ENCODE measurements around the gene PEMT. TPM values are rescaled to one million over a fixed set of nuclear protein-coding genes. Genes with fewer than 3 reads are reported as not detected.

PEMT gene
- total RNA-seq, 1 donor from 2014 or later, result 690 TPM

DNA sequence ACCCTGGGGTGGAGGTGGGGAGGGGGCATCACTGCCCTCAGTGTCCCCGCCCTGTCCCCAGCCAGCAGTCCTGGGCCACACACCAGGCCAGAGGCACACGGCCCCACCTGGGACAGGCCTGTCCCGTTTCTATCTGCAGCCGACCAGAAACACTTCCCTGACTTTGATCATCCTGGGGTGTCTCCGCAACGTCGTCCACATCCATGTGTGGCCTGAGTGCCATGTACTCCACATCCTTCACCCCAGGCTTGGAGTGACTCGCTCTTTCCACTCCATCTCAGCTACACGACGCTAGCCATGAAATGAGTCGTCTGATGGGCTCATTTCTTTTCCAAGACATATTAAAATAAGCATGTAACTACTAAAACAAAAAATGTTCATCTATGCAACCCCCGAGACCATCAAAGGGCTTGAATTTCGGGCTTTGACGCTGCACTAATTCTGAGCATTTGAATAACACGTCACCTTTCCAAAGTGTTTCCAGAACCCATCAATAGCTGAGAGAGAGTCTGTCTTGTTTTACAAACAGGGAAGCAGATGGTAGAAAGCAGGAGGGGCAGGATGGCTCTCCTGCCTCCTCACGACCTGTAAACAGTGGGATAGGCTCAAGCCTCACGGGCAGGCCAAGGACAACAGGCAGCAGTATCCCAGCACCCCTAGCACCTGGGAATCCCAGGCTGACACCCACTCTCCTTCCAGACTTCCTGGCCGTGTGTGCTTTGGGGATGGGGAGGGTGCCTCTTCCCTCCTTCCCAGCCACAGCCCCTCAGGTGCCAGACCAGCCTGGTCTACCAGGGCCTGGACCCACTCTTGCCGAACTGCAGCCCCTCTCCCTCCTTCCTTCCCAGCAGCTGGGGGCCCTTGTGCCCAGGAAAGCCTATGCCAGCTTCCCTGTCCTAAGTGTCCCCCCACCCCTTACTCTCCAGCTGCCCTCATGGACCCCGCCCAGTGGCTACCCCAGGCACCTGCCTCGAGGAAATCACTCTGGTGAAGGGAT lies 75.3 kb downstream of the PEMT start:
- intact Hi-C loops (cut with DNase I), result no loop called here
- H3K27ac ChIP-seq, result no peak overlapping the region
- no peaks in the 10 kb centered on the region for H3K36me3 ChIP-seq

GRCh38 chr17:17514993-17515933 lies 76.2 kb downstream of the PEMT start:
- no peak for TF ChIP-seq CTCF (IDR thresholded peaks at IDR 0.05)
- intact Hi-C loops (cut with DNase I), result no loop called here
- no peaks in the 10 kb centered on the region for H3K36me3 ChIP-seq
- H3K4me3 ChIP-seq, result no peak overlapping the region
- no peaks in the 10 kb centered on the region for H3K9me3 ChIP-seq
- no peaks in the 10 kb centered on the region for H3K27me3 ChIP-seq
- DNase-seq (ENCODE audit: low spot score in 2 of 2), result no peak
- no peak overlapping the region for H3K27ac ChIP-seq
- H3K4me1 ChIP-seq, result peaks cover 0 to 9% of the 10 kb centered on the region in 2 donors

More for the DNA sequence above, 75.3 kb downstream of the PEMT start:
- peaks cover 0 to 9% of the 10 kb centered on the region in 2 donors for H3K4me1 ChIP-seq
- H3K27me3 ChIP-seq, result no peaks in the 10 kb centered on the region
- no peak for DNase-seq (ENCODE audit: low spot score in 2 of 2)
- H3K4me3 ChIP-seq, result no peak overlapping the region
- no peak for TF ChIP-seq CTCF (IDR thresholded peaks at IDR 0.05)
- no peaks in the 10 kb centered on the region for H3K9me3 ChIP-seq

- no peaks in the 10 kb centered on the region for H3K27me3 ChIP-seq
- no peak overlapping the region for H3K27ac ChIP-seq
- no peaks in the 10 kb centered on the region for H3K36me3 ChIP-seq
- peaks cover 0 to 9% of the 10 kb centered on the region in 2 donors for H3K4me1 ChIP-seq
- no peak overlapping the region for H3K4me3 ChIP-seq
- TF ChIP-seq CTCF (IDR thresholded peaks at IDR 0.05), result no peak
- intact Hi-C loops (cut with DNase I), result no loop called here
- H3K9me3 ChIP-seq, result no peaks in the 10 kb centered on the region
- DNase-seq (ENCODE audit: low spot score in 2 of 2), result no peak
These were observed 77.0 kb downstream of the PEMT start for GRCh38 chr17:17514361-17514992.

- no peak for TF ChIP-seq CTCF (IDR thresholded peaks at IDR 0.05)
- H3K27me3 ChIP-seq, result no peaks in the 10 kb centered on the region
- no peaks in the 10 kb centered on the region for H3K36me3 ChIP-seq
- peaks cover 0 to 9% of the 10 kb centered on the region in 2 donors for H3K4me1 ChIP-seq
- no peaks in the 10 kb centered on the region for H3K9me3 ChIP-seq
- H3K4me3 ChIP-seq, result no peak overlapping the region
- intact Hi-C loops (cut with DNase I), result no loop called here
- H3K27ac ChIP-seq, result no peak overlapping the region
- no peak for DNase-seq (ENCODE audit: low spot score in 2 of 2)
These were observed 77.9 kb downstream of the PEMT start for GRCh38 chr17:17513626-17514025.

DNA sequence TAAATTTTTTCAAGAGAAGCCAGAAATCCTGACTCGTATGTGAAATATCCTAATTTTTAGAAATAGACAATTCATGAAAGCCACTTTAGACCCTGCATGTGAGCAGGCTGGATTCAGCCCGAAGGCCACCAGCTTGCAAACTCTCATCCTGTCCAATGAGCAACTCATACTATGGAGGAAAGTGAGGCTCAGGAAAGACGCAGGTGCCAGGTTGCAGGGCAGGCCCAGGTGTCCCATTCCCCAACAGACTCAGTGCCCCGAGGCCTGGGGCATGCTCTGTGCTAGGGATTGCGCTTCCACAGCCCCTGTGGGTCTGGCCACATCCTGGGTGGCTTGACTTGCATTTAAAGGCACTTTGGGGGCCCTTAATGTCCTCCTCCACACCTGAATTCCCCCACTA lies 78.6 kb downstream of the PEMT start:
- H3K4me1 ChIP-seq, result peaks cover 0 to 9% of the 10 kb centered on the region in 2 donors
- no peaks in the 10 kb centered on the region for H3K9me3 ChIP-seq
- no peak for TF ChIP-seq CTCF (IDR thresholded peaks at IDR 0.05)
- H3K27ac ChIP-seq, result no peak overlapping the region
- H3K27me3 ChIP-seq, result no peaks in the 10 kb centered on the region
- no peaks in the 10 kb centered on the region for H3K36me3 ChIP-seq
- intact Hi-C loops (cut with DNase I), result no loop called here
- DNase-seq (ENCODE audit: low spot score in 2 of 2), result no peak
- H3K4me3 ChIP-seq, result no peak overlapping the region
